GM12872 (cell line): ENCODE data around the gene S100A14.

Experiments
- TF ChIP-seq, protein P1 (sequence below): IDR thresholded peaks from 3 replicates; pipeline ENCODE4 v1.5.1; 2011; ENCODE audit warnings: low read depth, mild to moderate bottlenecking, low read length, moderate library complexity; ENCODE audit not compliant: insufficient read depth

The S100A14 gene

GRCh38 chr1:153655333-153655732 lies 39.2 kb upstream of the S100A14 start:
- TF ChIP-seq, protein P1, sequence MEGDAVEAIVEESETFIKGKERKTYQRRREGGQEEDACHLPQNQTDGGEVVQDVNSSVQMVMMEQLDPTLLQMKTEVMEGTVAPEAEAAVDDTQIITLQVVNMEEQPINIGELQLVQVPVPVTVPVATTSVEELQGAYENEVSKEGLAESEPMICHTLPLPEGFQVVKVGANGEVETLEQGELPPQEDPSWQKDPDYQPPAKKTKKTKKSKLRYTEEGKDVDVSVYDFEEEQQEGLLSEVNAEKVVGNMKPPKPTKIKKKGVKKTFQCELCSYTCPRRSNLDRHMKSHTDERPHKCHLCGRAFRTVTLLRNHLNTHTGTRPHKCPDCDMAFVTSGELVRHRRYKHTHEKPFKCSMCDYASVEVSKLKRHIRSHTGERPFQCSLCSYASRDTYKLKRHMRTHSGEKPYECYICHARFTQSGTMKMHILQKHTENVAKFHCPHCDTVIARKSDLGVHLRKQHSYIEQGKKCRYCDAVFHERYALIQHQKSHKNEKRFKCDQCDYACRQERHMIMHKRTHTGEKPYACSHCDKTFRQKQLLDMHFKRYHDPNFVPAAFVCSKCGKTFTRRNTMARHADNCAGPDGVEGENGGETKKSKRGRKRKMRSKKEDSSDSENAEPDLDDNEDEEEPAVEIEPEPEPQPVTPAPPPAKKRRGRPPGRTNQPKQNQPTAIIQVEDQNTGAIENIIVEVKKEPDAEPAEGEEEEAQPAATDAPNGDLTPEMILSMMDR: no peak

DNA sequence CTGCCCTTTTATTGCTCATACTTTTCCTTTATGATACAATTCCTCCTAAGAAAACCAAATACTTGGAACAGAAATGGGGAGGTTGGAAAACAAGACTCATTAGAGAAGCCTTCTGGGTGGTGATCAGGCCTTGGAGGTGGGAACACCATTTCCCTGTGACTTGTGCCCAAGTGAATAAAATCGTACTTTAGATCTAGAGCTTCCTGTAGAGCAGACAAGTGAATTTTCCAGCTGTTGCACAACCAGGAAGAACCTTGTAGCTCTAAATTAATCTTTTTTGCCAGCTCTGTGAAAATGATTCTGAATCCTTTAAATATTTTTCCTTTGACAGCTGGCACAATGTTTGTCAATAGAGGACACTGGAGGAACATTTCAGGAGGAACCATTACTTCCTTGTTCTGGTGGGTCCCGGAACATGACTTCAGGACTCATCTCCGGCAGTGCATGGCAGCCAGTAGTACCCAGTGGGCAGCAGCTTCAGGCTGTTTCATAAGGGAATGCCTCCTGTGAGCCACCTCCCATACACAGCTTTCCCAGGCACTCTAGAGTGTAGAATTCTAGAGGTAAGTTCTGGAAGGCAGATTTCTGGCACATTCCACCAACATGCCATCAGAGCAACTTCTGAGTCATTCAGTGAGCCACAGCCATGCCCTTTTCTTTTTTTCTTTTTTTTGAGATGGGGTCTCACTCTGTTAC lies 36.8 kb upstream of the S100A14 start:
- TF ChIP-seq, protein P1: no peak

DNA sequence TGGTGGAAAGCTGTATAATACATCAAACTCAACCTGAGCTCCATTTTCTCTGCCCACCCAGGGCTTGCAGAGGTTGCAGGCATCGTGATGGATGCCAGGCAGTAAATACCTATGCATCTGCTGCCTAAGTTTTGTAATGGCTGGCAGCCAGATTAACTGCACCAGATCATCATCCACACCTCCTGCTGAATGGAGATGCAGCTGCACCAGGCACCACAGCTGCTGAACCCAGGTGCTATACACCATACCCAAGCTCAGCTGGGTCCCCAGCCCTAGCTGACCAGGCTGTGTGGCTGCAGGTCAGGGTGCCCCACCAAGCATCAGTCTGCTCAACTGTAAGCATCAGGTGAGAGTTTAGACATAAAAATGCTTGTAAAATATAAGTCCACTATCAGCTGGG lies 35.6 kb upstream of the S100A14 start:
- TF ChIP-seq, protein P1: no peak

- TF ChIP-seq, protein P1: no peak
Observed at GRCh38 chr1:153649863-153650235, 33.7 kb upstream of the S100A14 start.

DNA sequence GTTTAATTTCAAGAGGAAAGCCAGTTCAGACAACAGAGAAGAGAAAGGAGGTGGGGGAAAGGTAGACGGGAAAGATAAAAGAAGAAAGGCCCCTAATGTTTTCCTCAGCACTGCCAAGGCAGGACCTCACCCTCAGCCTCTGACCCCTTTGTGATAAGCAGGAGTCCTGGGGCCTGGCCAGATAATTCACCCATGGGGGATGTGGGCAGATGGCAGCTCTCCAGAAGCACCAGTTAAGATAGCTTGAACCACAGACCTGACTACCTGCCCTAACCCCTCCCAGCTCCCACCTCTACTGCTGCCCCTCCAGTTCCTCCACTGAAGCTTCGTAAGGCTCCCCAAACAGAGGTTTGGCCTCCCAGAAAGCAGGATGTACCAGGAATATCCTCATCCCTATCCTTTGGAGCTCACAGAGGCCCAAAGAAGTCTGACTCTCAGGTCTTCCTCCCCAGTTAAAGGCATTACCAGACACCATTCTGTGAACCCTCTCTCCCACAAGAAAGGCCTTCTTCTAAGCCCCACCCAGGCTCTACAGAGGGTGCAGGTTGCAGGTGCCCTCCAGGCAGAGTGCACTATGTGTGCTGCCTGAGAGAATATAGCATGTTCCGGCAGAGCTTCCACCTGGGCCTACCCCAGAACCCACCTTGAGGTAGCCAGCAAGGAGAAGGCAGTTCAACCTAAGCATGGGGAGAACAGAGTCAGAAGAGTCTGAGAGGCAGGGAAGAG lies 33.2 kb upstream of the S100A14 start:
- TF ChIP-seq, protein P1: no peak

- TF ChIP-seq, protein P1: no peak
Observed at GRCh38 chr1:153648000-153648643, 32.0 kb upstream of the S100A14 start.

- TF ChIP-seq, protein P1: no peak
Observed at GRCh38 chr1:153647346-153647714, 31.2 kb upstream of the S100A14 start.
